Measurements from ENCODE around the gene CDC20B.
"Not testable (repeated sequence)": the region's sequence is repeated elsewhere in the genome, so short reads cannot be mapped to it uniquely, and the experiment has no call there.

- not testable (repeated sequence) for TF ChIP-seq CTCF (IDR thresholded peaks at IDR 0.05; ENCODE audit: insufficient read depth, low read length); SPI1 (IDR thresholded peaks at IDR 0.05; ENCODE audit: borderline replicate concordance, low read depth); POLR2AphosphoS5 (IDR thresholded peaks at IDR 0.05; ENCODE audit: low read depth); REST (IDR thresholded peaks at IDR 0.05; ENCODE audit: insufficient replicate concordance, low read depth)
Observed at GRCh38 chr5:55105976-55106375, 67.0 kb downstream of the CDC20B start.
